Measurements from ENCODE around the gene CCDC12.

GRCh38 chr3:46873521-46873920 is 103.0 kb downstream of the CCDC12 start:
- TF ChIP-seq POLR2AphosphoS5 (IDR thresholded peaks at IDR 0.05) (no peak), EP300 (IDR thresholded peaks at IDR 0.05) (no peak)

All from suprapubic skin (tissue), 4 donors.